Naive thymus-derived CD4-positive, alpha-beta T cell (primary cell): ENCODE data around the gene TBX21. TPM values are rescaled to one million over a fixed set of nuclear protein-coding genes. Genes with fewer than 3 reads are reported as not detected.

Experiments used
- ATAC-seq: fragments of 150-1000 bp; cut with Tn5 transposase; 2 replicates; pipeline ENCODE4 v1.10.0; 2021; ENCODE audit warnings: mild to moderate bottlenecking, moderate library complexity
- CTCF ChIA-PET: fragments of 350-600 bp; sonication (Branson Sonifier 250); formaldehyde crosslinking; loops from one replicate; lab custom pipeline; 2021; ENCODE audit warnings: antibody characterized with exemption; lab: Charles Lee
- POLR2A ChIA-PET: fragments of 350-600 bp; sonication (Branson Sonifier 250); formaldehyde crosslinking; loops from one replicate; lab custom pipeline; 2021; ENCODE audit warnings: antibody characterized with exemption, inconsistent platforms; lab: Charles Lee
- DNase-seq, 9 donors: peaks; one replicate each; pipeline versions ENCODE4 v3.0.0 to v3.0.0-alpha.2; 2020 to 2022; ENCODE audit warnings: mixed read lengths in 1 of 9
- H3K27ac ChIP-seq: one replicate; pipeline ENCODE4 v1.7.0; 2013; ENCODE audit warnings: mild to moderate bottlenecking, low read depth, low read length, moderate library complexity
- H3K27me3 ChIP-seq, 2 donors: one replicate each; pipeline ENCODE4 v1.7.0; 2013; ENCODE audit warnings: low read length in 2 of 2, mild to moderate bottlenecking in 2 of 2, moderate library complexity in 2 of 2; ENCODE audit not compliant: control insufficient read depth in 2 of 2, insufficient read depth in 2 of 2
- H3K36me3 ChIP-seq, 3 experiments: 1 replicate in 2 of 3; 2 replicates in 1 of 3; pipeline ENCODE4 v1.7.0; 2013; ENCODE audit warnings: low read length in 3 of 3, mild to moderate bottlenecking in 3 of 3, moderate library complexity in 1 of 3; ENCODE audit not compliant: insufficient read depth in 3 of 3, control insufficient read depth in 2 of 3
- H3K4me1 ChIP-seq, 2 donors: one replicate each; pipeline ENCODE4 v1.7.0; 2013; ENCODE audit warnings: low read length in 2 of 2, mild to moderate bottlenecking in 2 of 2, moderate library complexity in 1 of 2; ENCODE audit not compliant: control insufficient read depth in 2 of 2, insufficient read depth in 2 of 2
- H3K4me3 ChIP-seq: 2 replicates; pipeline ENCODE4 v1.7.0; 2013; ENCODE audit warnings: mild to moderate bottlenecking, low read length
- H3K9me3 ChIP-seq, 3 experiments: 1 replicate in 2 of 3; 2 replicates in 1 of 3; pipeline ENCODE4 v1.7.0; 2013; ENCODE audit warnings: low read length in 3 of 3; ENCODE audit not compliant: control insufficient read depth in 2 of 3
- H3K27ac Mint-ChIP-seq, 9 donors: one replicate each; pipeline ENCODE4 v1.8.0; 2020 to 2022; ENCODE audit warnings: mixed read lengths in 9 of 9, mild to moderate bottlenecking in 8 of 9, moderate library complexity in 5 of 9, inconsistent platforms in 2 of 9
- H3K27me3 Mint-ChIP-seq, 5 donors: one replicate each; pipeline ENCODE4 v1.8.0; 2021 to 2022; ENCODE audit warnings: mixed read lengths in 5 of 5, mild to moderate bottlenecking in 1 of 5
- H3K36me3 Mint-ChIP-seq, 5 donors: one replicate each; pipeline ENCODE4 v1.8.0; 2020 to 2022; ENCODE audit warnings: mixed read lengths in 5 of 5, mild to moderate bottlenecking in 3 of 5, inconsistent platforms in 1 of 5
- H3K4me1 Mint-ChIP-seq, 7 donors: one replicate each; pipeline ENCODE4 v1.8.0; 2020 to 2022; ENCODE audit warnings: mixed read lengths in 7 of 7, mild to moderate bottlenecking in 3 of 7, inconsistent platforms in 1 of 7
- H3K4me3 Mint-ChIP-seq, 10 donors: one replicate each; pipeline ENCODE4 v1.8.0; 2020 to 2022; ENCODE audit warnings: mild to moderate bottlenecking in 10 of 10, mixed read lengths in 10 of 10, moderate library complexity in 6 of 10, inconsistent platforms in 2 of 10
- H3K9me3 Mint-ChIP-seq, 11 donors: one replicate each; pipeline ENCODE4 v1.8.0; 2020 to 2022; ENCODE audit warnings: mixed read lengths in 11 of 11, mild to moderate bottlenecking in 4 of 11, inconsistent platforms in 1 of 11, moderate library complexity in 1 of 11
- intact Hi-C, 2 donors: fragments of 100-400 bp; cut with micrococcal nuclease; formaldehyde crosslinking; loops; one replicate each; pipeline ENCODE4 v1.15.1; 2023
- polyA plus RNA-seq, 2 donors: library from polyadenylated mRNA; unstranded; fragments of 300-500 nt; fragmentation: Illumina TruSeq; gene quantifications; one replicate each; pipeline ENCODE4 v1.2.3, GENCODE V29; 2021
- total RNA-seq, 6 experiments: library from RNA in 5 of 6; stranded (reverse) in 5 of 6; gene quantifications; 1 replicate in 5 of 6; 2 replicates in 1 of 6; pipeline ENCODE4 v1.2.3 and lab custom pipeline; 2021 to 2026

Gene TBX21
- total and polyA plus RNA-seq, 7 experiments from 2014 or later: 0.13 to 38.6 (median 1.5) TPM

DNA sequence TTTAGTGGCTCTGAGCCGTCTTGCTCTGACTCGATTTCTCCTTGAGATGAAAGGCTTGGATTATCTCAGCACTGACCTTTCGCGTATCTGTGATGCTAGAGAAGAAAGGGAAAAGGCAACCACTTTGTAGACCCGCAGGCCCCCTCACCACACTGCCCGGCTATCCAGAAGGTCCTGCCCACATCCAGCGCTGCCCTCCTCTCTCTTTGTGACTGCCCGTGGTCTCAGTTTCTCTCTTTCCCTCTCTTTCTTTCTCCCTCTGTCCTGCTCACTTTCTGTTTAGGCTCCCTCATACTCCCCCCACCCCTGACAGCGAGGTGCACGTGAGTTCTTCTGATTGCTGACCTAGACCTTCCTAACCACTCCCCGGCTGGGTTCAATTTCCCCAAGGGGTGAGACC lies 12.8 kb upstream of the TBX21 start:
- Mint-ChIP-seq H3K9me3 (no peaks in the 10 kb centered on the region), H3K27ac (peak overlapping the region in 2 of 9 donors; percentile 70 to 76), H3K4me3 (peak overlapping the region in 3 of 10 donors; percentile 11 to 59 (median 12)), H3K27me3 (peaks cover 0 to 7% (median 0%) of the 10 kb centered on the region in 5 donors), H3K4me1 (peaks cover 18 to 77% (median 40%) of the 10 kb centered on the region in 7 donors), H3K36me3 (no peaks in the 10 kb centered on the region)
- ATAC-seq (no peak), DNase-seq (peak in 1 of 9 donors; percentile 28)
- Histone ChIP-seq H3K4me3 (no peak overlapping the region), H3K36me3 (no peaks in the 10 kb centered on the region), H3K4me1 (peaks cover 35 to 74% of the 10 kb centered on the region in 2 donors), H3K9me3 (no peaks in the 10 kb centered on the region), H3K27ac (no peak overlapping the region), H3K27me3 (no peaks in the 10 kb centered on the region)
- POLR2A ChIA-PET: no interaction called here
- intact Hi-C loops: no loop called here
- CTCF ChIA-PET: no interaction called here

DNA sequence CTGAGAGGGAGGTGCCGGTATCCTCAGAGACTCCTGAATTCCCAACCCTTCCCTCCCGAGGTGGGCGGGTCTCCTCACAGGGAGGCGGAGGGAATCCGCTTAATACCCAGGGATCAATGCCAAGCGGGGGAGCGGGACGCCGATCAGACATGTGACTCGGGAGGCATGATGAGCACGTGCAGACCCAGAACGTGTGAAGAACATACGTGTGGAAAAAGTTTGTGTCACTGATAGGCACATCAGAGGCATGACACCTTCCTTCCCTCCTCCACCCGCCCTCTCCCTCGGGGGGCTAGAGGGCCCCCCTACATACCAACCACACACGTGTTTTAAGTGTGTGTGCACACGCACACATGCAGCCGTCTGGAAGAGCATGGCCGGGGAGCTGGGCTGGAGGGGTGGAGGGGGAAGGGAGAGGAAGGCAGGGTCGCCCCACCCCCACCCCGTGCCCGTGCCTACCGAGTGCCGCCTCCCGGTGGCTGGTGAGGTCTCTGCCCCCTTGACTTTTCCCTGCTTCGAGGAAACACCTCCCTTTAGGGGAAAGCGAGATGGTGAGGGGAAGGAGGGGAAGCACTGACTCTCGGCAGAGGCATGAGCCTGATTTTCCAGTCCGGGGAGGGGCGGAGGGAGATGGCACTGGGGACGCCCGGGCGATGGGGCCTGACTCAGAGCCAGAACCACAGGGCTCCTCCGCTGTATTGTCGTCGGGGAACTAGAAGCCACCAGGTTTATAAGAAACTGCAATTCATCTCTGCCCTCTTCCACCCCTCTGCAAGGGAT lies 12.1 kb upstream of the TBX21 start:
- H3K27ac Mint-ChIP-seq: peak overlapping the region in 5 of 9 donors; percentile 13 to 77 (median 70)

GRCh38 chr17:47721725-47722124 lies 11.3 kb upstream of the TBX21 start:
- Histone ChIP-seq H3K27me3 (no peaks in the 10 kb centered on the region), H3K4me3 (no peak overlapping the region), H3K27ac (no peak overlapping the region), H3K4me1 (peaks cover 35 to 60% of the 10 kb centered on the region in 2 donors), H3K9me3 (no peaks in the 10 kb centered on the region), H3K36me3 (no peaks in the 10 kb centered on the region)
- peaks cover 25 to 75% (median 46%) of the 10 kb centered on the region in 7 donors for H3K4me1 Mint-ChIP-seq
- no peaks in the 10 kb centered on the region for H3K9me3 Mint-ChIP-seq
- POLR2A ChIA-PET: interaction anchor here (1.2 to 1.3 kb wide), 2 partner anchors 16 to 27 kb away, joined by 3 to 4 read pairs; partner anchors contain the start of gene TBKBP1
- peak overlapping the region in 2 of 9 donors; percentile 70 to 76 for H3K27ac Mint-ChIP-seq
- ATAC-seq: no peak
- intact Hi-C loops: loop anchor here in 1 of 2 donors (1.0 kb wide), 2 partner anchors 12 to 18 kb away; partner anchors contain the start of gene TBX21
- H3K27me3 Mint-ChIP-seq: peaks cover 0 to 9% (median 7%) of the 10 kb centered on the region in 5 donors
- no peak for DNase-seq
- H3K4me3 Mint-ChIP-seq: peak overlapping the region in 4 of 10 donors; percentile 51 to 67 (median 55)
- CTCF ChIA-PET: no interaction called here
- H3K36me3 Mint-ChIP-seq: no peaks in the 10 kb centered on the region

More for the DNA sequence above, 12.1 kb upstream of the TBX21 start:
- peaks cover 35 to 66% of the 10 kb centered on the region in 2 donors for H3K4me1 ChIP-seq
- H3K4me3 ChIP-seq: peak overlapping the region; percentile 29
- Mint-ChIP-seq H3K36me3 (no peaks in the 10 kb centered on the region), H3K9me3 (no peaks in the 10 kb centered on the region), H3K4me3 (peak overlapping the region in 6 of 10 donors; percentile 53 to 64 (median 58)), H3K4me1 (peaks cover 18 to 74% (median 40%) of the 10 kb centered on the region in 7 donors), H3K27me3 (peaks cover 0 to 7% (median under 1%) of the 10 kb centered on the region in 5 donors)
- H3K9me3 ChIP-seq: no peaks in the 10 kb centered on the region
- H3K27ac ChIP-seq: no peak overlapping the region
- H3K36me3 ChIP-seq: no peaks in the 10 kb centered on the region
- intact Hi-C loops: loop anchor here in 1 of 2 donors (1.0 kb wide), 2 partner anchors 12 to 18 kb away; partner anchors contain the start of gene TBX21
- DNase-seq: peak in 2 of 9 donors; percentile 69 to 93
- CTCF ChIA-PET: no interaction called here
- ATAC-seq: peak; percentile 69
- H3K27me3 ChIP-seq: no peaks in the 10 kb centered on the region
- POLR2A ChIA-PET: interaction anchor here (1.3 kb wide), 1 partner anchor 27 kb away, joined by 3 read pairs; the partner anchor contains the start of gene TBKBP1

- peak overlapping the region in 1 of 9 donors; percentile 54 for H3K27ac Mint-ChIP-seq
- ChIA-PET POLR2A (interaction anchor here (0.6 kb wide), 1 partner anchor 86 kb away, joined by 3 read pairs; no protein-coding TSS in a partner anchor), CTCF (interaction anchor here (0.6 kb wide), 1 partner anchor 59 kb away, joined by 3 read pairs; no protein-coding TSS in a partner anchor)
- Histone ChIP-seq H3K9me3 (no peaks in the 10 kb centered on the region), H3K4me1 (peaks cover 19 to 43% of the 10 kb centered on the region in 2 donors), H3K27me3 (no peaks in the 10 kb centered on the region), H3K27ac (no peak overlapping the region), H3K36me3 (no peaks in the 10 kb centered on the region), H3K4me3 (no peak overlapping the region)
- no peak for DNase-seq
- no peaks in the 10 kb centered on the region for H3K9me3 Mint-ChIP-seq
- ATAC-seq: no peak
- H3K4me3 Mint-ChIP-seq: no peak overlapping the region
- intact Hi-C loops: no loop called here
- H3K36me3 Mint-ChIP-seq: no peaks in the 10 kb centered on the region
- peaks cover 12 to 72% (median 31%) of the 10 kb centered on the region in 7 donors for H3K4me1 Mint-ChIP-seq
- H3K27me3 Mint-ChIP-seq: peaks cover 0 to 10% (median 7%) of the 10 kb centered on the region in 5 donors
Measured at GRCh38 chr17:47724705-47725104, 8.3 kb upstream of the TBX21 start.

DNA sequence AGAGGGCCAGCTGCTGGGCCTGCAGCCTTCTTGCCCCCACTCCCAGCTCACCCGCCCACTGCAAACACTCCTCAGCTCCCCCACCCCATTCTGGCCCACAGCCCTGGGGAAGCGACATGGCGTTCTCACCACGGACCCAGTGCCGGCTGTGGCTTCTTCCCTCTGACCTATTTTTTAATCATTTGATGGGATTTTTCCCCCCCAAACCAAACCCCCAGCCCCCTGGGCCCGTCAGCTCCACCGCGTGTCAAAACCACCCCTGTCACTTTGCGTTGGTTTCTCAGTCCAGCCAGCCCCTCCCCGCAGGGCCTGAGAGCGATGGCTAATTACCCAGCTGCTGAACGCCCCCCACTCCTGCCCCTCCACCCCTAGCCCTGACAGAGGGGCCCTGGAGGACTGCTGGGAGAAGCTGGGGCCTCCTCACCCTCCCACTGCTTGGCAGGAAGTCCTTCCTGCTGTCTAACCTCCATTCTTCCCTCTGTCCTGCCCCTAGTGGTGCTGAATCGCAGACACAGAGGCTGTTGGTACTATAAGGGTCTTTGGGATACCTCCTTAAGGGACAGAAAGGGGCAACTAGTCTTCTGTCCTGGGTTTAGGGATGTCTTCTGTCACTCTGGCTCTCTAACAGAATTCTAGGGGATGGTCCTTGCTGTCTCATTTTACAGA lies 7.5 kb upstream of the TBX21 start:
- no peaks in the 10 kb centered on the region for H3K9me3 ChIP-seq
- CTCF ChIA-PET: no interaction called here
- Mint-ChIP-seq H3K9me3 (no peaks in the 10 kb centered on the region), H3K36me3 (no peaks in the 10 kb centered on the region), H3K4me1 (peaks cover 12 to 70% (median 22%) of the 10 kb centered on the region in 7 donors), H3K4me3 (no peak overlapping the region), H3K27me3 (peaks cover 0 to 13% (median 7%) of the 10 kb centered on the region in 5 donors), H3K27ac (peak overlapping the region in 2 of 9 donors; percentile 54 to 63)
- H3K27ac ChIP-seq: no peak overlapping the region
- H3K4me3 ChIP-seq: no peak overlapping the region
- no peak for ATAC-seq
- H3K36me3 ChIP-seq: no peaks in the 10 kb centered on the region
- DNase-seq: no peak
- H3K27me3 ChIP-seq: no peaks in the 10 kb centered on the region
- POLR2A ChIA-PET: no interaction called here
- intact Hi-C loops: no loop called here
- H3K4me1 ChIP-seq: peaks cover 16 to 41% of the 10 kb centered on the region in 2 donors
